ENCODE measurements around the gene RMDN2.

- TF ChIP-seq CTCF (conservative IDR thresholded peaks at IDR 0.05) = no peak
- TF ChIP-seq EZH2 (IDR thresholded peaks at IDR 0.05; ENCODE audit: low read depth) = no peak
These were observed 28.8 kb upstream of the RMDN2 start for GRCh38 chr2:37896319-37896718.
